K562 (cell line): ENCODE data around the gene TXNRD2. TPM values are rescaled to one million over a fixed set of nuclear protein-coding genes. Genes with fewer than 3 reads are reported as not detected.

Experiments
- DMBX1 ChIP-seq: fragments of 250-450 bp; sonication (Bioruptor Pico); IDR thresholded peaks from 2 replicates; pipeline ENCODE4 v1.8.0; 2022; ENCODE audit warnings: inconsistent platforms, mild to moderate bottlenecking, moderate library complexity, borderline replicate concordance
- HINFP ChIP-seq: fragments of 450-650 bp; conservative IDR thresholded peaks from 2 replicates; pipeline ENCODE4 v1.6.1; 2016; ENCODE audit warnings: missing genetic modification characterization, low read depth, mild to moderate bottlenecking, control low read depth, missing compliant biosample characterization
- KAT2B ChIP-seq: IDR thresholded peaks from one replicate; pipeline ENCODE4 v1.6.1; 2012; ENCODE audit warnings: low read depth, mild to moderate bottlenecking, control low read depth, inconsistent platforms, low read length, moderate library complexity
- KLF13 ChIP-seq: fragments of 450-650 bp; IDR thresholded peaks from 2 replicates; pipeline ENCODE4 v1.6.1; 2016; ENCODE audit warnings: missing genetic modification characterization, low read depth, mild to moderate bottlenecking, missing compliant biosample characterization, moderate library complexity, borderline replicate concordance
- MIER1 ChIP-seq: fragments of 450-650 bp; IDR thresholded peaks from 2 replicates; pipeline ENCODE4 v1.6.1; 2016; ENCODE audit warnings: antibody characterized with exemption, mild to moderate bottlenecking, low read depth
- MYBL2 ChIP-seq, 2 experiments: fragments of 450-650 bp in 1 of 2; sonication (generic) in 1 of 2; formaldehyde crosslinking in 1 of 2; IDR thresholded peaks; 2 replicates each; pipeline versions ENCODE4 v1.6.1 to v1.8.1; 2017 to 2022; ENCODE audit warnings: borderline replicate concordance in 1 of 2, inconsistent platforms in 1 of 2, low read depth in 1 of 2, mild to moderate bottlenecking in 1 of 2, missing genetic modification reagents in 1 of 2, moderate library complexity in 1 of 2
- NFE2 ChIP-seq: IDR thresholded peaks from 2 replicates; pipeline ENCODE4 v1.6.1; 2014; ENCODE audit warnings: antibody characterized with exemption, low read depth
- RAD51 ChIP-seq: fragments of 450-650 bp; IDR thresholded peaks from 2 replicates; pipeline ENCODE4 v1.7.1; 2016; ENCODE audit warnings: low read depth, mild to moderate bottlenecking, borderline replicate concordance
- SMAD1 ChIP-seq: fragments of 150-350 bp; IDR thresholded peaks from 2 replicates; pipeline ENCODE4 v1.6.1; 2014; ENCODE audit warnings: low read length, low read depth; ENCODE audit not compliant: partially characterized antibody
- U2AF1 ChIP-seq: fragments of 200-400 bp; formaldehyde crosslinking; optimal IDR thresholded peaks from 2 replicates; pipeline ENCODE3; 2017; ENCODE audit warnings: mild to moderate bottlenecking, low read depth, low read length, moderate library complexity
- ZNF212 ChIP-seq: fragments of 450-650 bp; formaldehyde crosslinking; IDR thresholded peaks from 2 replicates; pipeline ENCODE4 v1.4.0; 2020; ENCODE audit warnings: mild to moderate bottlenecking
- ZNF23 ChIP-seq: fragments of 250-450 bp; sonication (Bioruptor Pico); IDR thresholded peaks from 2 replicates; pipeline ENCODE4 v1.4.0; 2020; ENCODE audit warnings: mild to moderate bottlenecking
- ZNF282 ChIP-seq: sonication (generic); formaldehyde crosslinking; IDR thresholded peaks from 2 replicates; pipeline ENCODE4 v1.8.1; 2023; ENCODE audit warnings: missing genetic modification reagents
- ZNF77 ChIP-seq: fragments of 250-450 bp; sonication (Bioruptor Pico); IDR thresholded peaks from 2 replicates; pipeline ENCODE4 v1.5.0; 2020
- polyA plus RNA-seq, 8 experiments: library from polyadenylated mRNA; depleted of rRNA in 4 of 8; stranded (reverse) in 5 of 8; unstranded in 3 of 8; fragments of >200 nt; fragmentation: Nextera tagmentation in 2 of 8; fragmentation: Illumina TruSeq in 1 of 8; extraction: Ambion mirVana in 2 of 8; extraction: Trizol in 1 of 8; gene quantifications; 2 replicates each; pipeline versions ENCODE4 v1.2.1 to v1.2.3, GENCODE V29; 2011 to 2014; ENCODE audit warnings: inconsistent platforms in 1 of 8, missing spikeins in 1 of 8
- total RNA-seq, 7 experiments: library from RNA; depleted of rRNA in 6 of 7; stranded (reverse); fragments of >200 nt in 6 of 7; fragmentation: Illumina TruSeq in 2 of 7; extraction: Trizol in 2 of 7; gene quantifications; 2 replicates each; pipeline versions ENCODE4 v1.2.1 to v1.2.3, GENCODE V29; 2011 to 2021; ENCODE audit warnings: low replicate concordance in 1 of 7
- TF ChIP-seq, protein P1 (sequence below), 2 experiments: fragments of 450-650 bp; formaldehyde crosslinking in 1 of 2; IDR thresholded peaks; 2 replicates each; pipeline versions ENCODE4 v1.4.0 to v1.6.1; 2014 to 2020; ENCODE audit warnings: mild to moderate bottlenecking in 2 of 2, borderline replicate concordance in 1 of 2, low read depth in 1 of 2
- TF ChIP-seq, protein P2 (sequence below): sonication (generic); formaldehyde crosslinking; IDR thresholded peaks from 2 replicates; pipeline ENCODE4 v1.8.0; 2023; ENCODE audit warnings: mild to moderate bottlenecking, missing genetic modification reagents

Gene TXNRD2
- total and polyA plus RNA-seq, 9 of the 15 experiments (the other 6 are each of a cell fraction or from before 2014, with no cell fraction given): 3.3 to 80.2 (median 49.4) TPM

DNA sequence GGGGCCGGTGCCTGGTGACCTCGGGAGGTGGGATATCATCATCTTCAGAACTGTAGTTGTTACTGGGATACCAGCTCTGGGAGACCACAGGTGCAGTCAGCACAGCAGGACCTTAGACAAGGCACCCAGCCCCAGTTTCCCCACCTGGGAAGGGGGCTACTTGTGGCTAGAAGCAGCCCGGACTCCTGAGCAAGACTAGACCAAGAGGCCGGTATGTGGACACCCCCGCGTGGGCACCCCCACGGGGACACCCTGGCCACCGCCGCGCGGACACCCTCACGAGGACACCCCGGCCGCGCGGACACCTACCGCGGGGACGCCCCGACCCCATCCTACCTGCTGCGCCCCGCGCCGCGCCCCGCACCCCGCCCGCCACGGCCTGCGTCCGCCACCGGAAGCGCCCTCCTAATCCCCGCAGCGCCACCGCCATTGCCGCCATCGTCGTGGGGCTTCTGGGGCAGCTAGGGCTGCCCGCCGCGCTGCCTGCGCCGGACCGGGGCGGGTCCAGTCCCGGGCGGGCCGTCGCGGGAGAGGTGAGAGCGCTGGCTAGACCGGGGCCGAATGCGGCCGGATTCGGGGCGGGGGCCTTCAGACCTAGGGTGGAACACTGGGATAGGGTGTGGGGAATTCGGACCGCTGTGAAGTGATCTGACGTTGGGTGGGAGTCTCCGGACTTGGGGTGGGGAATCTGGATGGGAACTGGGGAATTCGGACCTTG is at the start of gene TXNRD2, which contains the start of gene COMT (continued):
- TF ChIP-seq, protein P1, sequence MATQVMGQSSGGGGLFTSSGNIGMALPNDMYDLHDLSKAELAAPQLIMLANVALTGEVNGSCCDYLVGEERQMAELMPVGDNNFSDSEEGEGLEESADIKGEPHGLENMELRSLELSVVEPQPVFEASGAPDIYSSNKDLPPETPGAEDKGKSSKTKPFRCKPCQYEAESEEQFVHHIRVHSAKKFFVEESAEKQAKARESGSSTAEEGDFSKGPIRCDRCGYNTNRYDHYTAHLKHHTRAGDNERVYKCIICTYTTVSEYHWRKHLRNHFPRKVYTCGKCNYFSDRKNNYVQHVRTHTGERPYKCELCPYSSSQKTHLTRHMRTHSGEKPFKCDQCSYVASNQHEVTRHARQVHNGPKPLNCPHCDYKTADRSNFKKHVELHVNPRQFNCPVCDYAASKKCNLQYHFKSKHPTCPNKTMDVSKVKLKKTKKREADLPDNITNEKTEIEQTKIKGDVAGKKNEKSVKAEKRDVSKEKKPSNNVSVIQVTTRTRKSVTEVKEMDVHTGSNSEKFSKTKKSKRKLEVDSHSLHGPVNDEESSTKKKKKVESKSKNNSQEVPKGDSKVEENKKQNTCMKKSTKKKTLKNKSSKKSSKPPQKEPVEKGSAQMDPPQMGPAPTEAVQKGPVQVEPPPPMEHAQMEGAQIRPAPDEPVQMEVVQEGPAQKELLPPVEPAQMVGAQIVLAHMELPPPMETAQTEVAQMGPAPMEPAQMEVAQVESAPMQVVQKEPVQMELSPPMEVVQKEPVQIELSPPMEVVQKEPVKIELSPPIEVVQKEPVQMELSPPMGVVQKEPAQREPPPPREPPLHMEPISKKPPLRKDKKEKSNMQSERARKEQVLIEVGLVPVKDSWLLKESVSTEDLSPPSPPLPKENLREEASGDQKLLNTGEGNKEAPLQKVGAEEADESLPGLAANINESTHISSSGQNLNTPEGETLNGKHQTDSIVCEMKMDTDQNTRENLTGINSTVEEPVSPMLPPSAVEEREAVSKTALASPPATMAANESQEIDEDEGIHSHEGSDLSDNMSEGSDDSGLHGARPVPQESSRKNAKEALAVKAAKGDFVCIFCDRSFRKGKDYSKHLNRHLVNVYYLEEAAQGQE (IDR thresholded peaks at IDR 0.05; ENCODE audit: borderline replicate concordance): no peak
- TF ChIP-seq, protein P1 (CRISPR knock-in tag; IDR thresholded peaks at IDR 0.05; ENCODE audit: low read depth): no peak
- TF ChIP-seq DMBX1: peak; percentile 79; the same call in 1 of the 2 replicates
- TF ChIP-seq MYBL2 (IDR thresholded peaks at IDR 0.05; ENCODE audit: low read depth): no peak
- TF ChIP-seq MYBL2 (CRISPR knock-in tag; IDR thresholded peaks at IDR 0.05; ENCODE audit: borderline replicate concordance): no peak
- TF ChIP-seq ZNF77: no peak
- TF ChIP-seq MIER1: no peak
- no peak for TF ChIP-seq ZNF282 (CRISPR knock-in tag)
- TF ChIP-seq KLF13 (tag): peak; percentile 28; the same call in 1 of the 2 replicates
- no peak for TF ChIP-seq ZNF23 (CRISPR knock-in tag)
- peak; percentile 87 for TF ChIP-seq ZNF212 (CRISPR knock-in tag)
- TF ChIP-seq, protein P2, sequence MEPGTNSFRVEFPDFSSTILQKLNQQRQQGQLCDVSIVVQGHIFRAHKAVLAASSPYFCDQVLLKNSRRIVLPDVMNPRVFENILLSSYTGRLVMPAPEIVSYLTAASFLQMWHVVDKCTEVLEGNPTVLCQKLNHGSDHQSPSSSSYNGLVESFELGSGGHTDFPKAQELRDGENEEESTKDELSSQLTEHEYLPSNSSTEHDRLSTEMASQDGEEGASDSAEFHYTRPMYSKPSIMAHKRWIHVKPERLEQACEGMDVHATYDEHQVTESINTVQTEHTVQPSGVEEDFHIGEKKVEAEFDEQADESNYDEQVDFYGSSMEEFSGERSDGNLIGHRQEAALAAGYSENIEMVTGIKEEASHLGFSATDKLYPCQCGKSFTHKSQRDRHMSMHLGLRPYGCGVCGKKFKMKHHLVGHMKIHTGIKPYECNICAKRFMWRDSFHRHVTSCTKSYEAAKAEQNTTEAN: no peak
- no peak for TF ChIP-seq NFE2
- no peak for TF ChIP-seq KAT2B
- peak; percentile 66; the same call in 1 of the 2 replicates for TF ChIP-seq HINFP
- peak; percentile 100 for TF ChIP-seq U2AF1
- no peak for TF ChIP-seq RAD51
- TF ChIP-seq SMAD1: peak; percentile 96
